ENCODE data around the gene RAB23.

DNA sequence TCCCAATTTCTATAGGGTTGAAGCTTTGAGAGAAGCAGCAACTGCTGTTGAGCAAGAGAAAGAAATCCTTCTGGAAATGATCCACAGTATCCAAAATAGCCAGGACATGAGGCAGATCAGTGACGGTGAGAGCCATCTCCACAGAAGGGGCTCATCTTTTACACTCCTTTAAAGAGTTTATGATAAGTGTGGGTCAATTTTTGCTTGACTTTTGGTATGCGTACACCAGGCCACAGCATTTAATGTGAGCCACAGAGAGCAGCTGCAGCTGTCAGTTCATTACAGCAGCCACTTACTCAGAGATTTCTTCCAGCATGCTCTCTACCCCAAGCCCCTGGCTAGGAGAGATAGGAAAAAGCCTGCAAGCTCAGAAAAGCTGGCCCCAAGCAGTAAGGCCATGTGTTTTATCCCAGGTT, 40.1 kb downstream of the RAB23 start:
- TF ChIP-seq CTCF (IDR thresholded peaks at IDR 0.05) (no peak), POLR2A (IDR thresholded peaks at IDR 0.05) (no peak)
